Stimulated activated CD8-positive, alpha-beta memory T cell treated with anti-CD3 and anti-CD28 coated beads, Interleukin-2, amount 100 ng/mL, for 48 hours (primary cell): ENCODE results near the gene XYLT2.
A peak's percentile ranks its signal among the peaks of the same experiment; 100 is the strongest.

ENCODE experiments used
- DNase-seq, 2 donors: peaks; one replicate each; pipeline ENCODE4 v3.0.0-alpha.2; 2020; ENCODE audit warnings: low read depth in 2 of 2

XYLT2 gene

GRCh38 chr17:50348522-50349242, 2.8 kb downstream of the XYLT2 start:
- no peak for DNase-seq

DNA sequence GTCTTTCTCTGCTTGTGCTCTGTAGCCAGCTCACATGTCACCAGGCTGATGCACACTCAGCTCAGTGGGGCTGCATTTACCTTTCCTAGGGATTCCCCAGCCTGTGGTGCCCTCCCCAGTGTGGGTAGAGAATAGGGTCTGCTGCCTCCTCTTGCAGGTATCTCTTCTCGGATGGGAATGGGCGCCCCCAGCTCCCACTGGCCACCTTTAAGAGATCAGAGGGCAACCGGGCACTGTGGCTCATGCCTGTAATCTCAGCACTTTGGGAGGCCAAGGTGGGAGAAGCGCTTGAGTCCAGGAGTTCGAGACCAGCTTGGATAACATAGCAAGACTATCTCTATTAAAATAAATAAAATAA, 3.3 kb downstream of the XYLT2 start:
- no peak for DNase-seq

- no peak for DNase-seq
Measured at GRCh38 chr17:50350733-50351132, 4.8 kb downstream of the XYLT2 start.

GRCh38 chr17:50352072-50352692, 6.3 kb downstream of the XYLT2 start:
- DNase-seq, result no peak

- no peak for DNase-seq
Measured at GRCh38 chr17:50352693-50353599, 7.0 kb downstream of the XYLT2 start.

DNA sequence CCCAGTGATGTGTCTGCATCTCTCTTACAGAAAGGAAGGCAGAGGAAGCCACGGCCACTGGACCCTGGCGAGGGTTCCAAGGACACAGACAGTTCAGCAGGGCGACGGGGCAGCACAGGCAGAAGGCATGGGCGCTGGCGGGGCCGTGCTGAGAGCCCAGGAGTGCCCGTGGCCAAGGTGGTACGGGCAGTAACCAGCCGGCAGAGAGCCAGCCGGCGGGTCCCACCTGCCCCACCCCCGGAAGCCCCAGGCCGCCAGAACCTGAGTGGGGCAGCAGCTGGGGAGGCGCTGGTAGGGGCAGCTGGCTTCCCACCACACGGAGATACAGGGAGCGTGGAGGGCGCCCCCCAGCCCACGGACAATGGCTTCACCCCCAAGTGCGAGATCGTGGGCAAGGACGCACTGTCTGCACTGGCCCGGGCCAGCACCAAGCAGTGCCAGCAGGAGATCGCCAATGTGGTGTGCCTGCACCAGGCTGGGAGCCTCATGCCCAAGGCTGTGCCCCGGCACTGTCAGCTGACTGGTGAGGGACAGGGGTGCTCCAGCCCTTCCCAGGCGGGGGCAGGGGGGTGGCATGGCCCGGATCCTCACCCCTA, 7.8 kb downstream of the XYLT2 start:
- no peak for DNase-seq

- DNase-seq, result no peak
Measured at GRCh38 chr17:50354198-50354597, 8.3 kb downstream of the XYLT2 start.

DNA sequence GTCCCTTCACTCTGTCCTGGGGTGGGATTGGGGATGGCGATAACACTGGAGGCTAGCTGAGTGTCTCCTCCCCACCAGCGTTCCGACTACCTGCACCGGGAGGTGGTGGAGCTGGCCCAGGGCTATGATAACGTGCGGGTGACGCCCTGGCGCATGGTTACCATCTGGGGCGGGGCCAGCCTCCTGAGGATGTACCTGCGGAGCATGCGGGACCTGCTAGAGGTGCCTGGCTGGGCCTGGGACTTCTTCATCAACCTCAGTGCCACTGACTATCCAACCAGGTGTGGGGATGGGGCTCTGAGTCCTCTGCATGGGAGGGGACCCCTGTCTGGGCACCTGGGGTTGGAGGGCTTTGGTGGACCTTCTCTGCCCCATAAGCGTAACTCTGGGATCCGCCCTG, 8.8 kb downstream of the XYLT2 start:
- DNase-seq, result no peak

DNA sequence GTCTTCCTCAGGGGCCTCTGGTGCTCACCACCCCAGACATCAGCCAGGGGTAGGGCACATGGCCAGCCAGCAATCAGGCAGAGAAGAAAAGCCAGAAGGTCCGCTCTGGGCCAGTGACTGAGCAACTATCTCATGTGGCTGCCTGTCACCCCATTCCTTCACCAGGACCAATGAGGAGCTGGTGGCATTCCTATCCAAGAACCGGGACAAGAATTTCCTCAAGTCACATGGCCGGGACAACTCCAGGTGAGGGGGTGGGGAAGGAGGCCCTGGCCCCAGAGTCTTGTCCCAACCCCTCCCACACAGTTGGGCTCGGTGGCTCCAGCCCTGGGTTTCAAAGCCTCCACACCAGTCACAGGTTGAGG, 9.4 kb downstream of the XYLT2 start:
- DNase-seq, result no peak

DNA sequence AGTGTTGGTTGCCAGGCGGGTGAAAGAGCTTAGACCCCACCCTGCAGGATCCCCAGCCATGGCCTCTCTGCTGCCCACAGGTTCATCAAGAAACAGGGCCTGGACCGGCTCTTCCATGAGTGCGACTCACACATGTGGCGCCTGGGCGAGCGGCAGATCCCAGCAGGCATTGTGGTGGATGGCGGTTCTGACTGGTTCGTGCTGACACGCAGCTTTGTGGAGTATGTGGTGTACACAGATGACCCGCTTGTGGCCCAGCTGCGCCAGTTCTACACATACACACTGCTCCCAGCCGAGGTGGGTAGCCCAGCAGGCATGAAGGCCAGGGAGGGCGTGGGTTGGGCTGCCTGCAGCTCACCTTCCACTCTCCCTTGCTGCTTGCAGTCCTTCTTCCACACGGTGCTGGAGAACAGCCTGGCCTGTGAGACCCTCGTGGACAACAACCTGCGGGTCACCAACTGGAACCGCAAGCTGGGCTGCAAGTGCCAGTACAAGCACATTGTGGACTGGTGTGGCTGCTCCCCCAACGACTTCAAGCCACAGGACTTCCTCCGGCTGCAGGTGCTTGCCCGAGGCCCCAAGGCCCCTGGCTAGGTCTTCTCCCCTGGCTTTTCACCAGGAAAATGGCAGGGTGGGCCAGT, 9.9 kb downstream of the XYLT2 start:
- no peak for DNase-seq

- no peak for DNase-seq
Measured at GRCh38 chr17:50356418-50356817, 10.5 kb downstream of the XYLT2 start.

GRCh38 chr17:50356892-50357510, 11.1 kb downstream of the XYLT2 start:
- DNase-seq, result no peak

DNA sequence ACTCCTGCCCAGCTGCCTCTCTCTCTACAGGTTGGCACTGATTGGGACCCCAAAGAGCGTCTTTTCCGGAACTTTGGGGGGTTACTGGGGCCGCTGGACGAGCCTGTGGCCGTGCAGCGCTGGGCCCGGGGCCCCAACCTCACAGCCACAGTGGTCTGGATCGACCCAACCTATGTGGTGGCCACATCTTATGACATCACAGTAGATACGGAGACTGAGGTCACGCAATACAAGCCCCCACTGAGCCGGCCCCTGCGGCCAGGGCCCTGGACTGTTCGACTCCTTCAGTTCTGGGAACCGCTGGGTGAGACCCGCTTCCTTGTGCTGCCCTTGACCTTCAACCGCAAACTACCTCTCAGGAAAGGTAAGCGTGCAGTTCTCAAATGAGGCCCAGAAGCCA, 12.3 kb downstream of the XYLT2 start:
- DNase-seq, result no peak

DNA sequence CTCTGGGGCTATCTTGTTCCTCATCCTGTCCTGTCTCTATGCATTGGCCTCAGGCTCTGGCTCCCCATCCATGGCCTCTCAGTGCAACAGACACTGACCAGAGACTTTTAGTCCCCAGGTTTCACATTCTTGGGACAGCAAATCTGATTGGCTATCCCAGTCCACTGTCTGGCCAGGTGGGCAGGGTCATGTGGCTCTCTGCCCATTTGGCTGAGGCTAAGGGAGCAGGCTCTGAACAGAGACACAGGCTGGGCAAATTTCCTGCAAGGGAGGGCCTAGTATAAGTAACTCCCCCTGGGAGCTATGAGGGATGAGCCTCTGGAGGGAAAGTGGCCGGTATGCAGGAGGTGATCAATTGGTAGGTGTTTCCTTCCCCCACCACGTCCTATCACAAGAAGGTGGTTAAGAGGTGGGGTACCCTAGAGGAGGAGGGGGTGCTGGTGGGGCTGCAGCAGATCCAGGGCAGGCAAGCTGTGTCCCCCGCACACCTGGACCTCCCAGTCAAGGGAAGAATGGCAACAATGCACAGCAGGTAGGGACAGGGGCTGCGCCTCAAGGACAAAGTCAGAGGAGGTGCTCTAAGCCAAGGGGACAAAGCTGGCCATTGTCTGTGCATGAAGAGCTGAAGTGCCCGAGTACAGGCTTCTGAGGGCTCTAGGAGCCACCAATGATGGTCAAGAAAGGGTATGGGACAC, 13.2 kb downstream of the XYLT2 start:
- no peak for DNase-seq

- no peak for DNase-seq
Measured at GRCh38 chr17:50359998-50360461, 14.1 kb downstream of the XYLT2 start.

DNA sequence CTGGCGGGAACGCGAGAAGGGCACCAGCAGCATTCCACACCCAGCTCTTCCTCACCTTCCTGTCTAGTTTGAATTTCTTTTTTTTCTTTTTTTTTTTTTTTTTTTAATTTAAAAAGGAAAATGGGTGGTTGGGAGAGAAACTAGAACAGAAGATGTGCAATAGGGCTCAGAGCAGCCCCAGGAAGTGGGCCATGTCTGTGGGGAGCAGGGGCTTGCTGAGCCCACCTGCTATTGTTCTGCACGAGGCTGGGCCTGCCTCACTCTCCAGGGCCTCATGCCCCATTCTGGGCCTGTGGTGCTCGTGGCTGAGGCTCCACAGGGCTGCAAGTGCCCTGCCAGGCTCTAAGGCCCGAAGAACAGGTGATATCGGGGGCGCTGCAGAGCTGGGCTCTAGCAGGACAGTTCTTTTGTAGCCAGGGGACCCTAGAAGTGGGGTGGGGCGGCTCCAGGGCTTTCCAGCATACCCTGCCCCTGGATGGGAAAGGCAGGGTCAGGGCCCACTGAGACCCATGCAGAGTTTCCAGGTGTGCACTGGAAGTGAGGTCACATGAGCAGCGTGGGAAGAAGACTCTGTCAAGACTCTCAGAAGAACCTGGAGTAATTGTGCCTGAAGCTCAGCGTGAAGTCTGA, 14.7 kb downstream of the XYLT2 start:
- DNase-seq, result no peak

DNA sequence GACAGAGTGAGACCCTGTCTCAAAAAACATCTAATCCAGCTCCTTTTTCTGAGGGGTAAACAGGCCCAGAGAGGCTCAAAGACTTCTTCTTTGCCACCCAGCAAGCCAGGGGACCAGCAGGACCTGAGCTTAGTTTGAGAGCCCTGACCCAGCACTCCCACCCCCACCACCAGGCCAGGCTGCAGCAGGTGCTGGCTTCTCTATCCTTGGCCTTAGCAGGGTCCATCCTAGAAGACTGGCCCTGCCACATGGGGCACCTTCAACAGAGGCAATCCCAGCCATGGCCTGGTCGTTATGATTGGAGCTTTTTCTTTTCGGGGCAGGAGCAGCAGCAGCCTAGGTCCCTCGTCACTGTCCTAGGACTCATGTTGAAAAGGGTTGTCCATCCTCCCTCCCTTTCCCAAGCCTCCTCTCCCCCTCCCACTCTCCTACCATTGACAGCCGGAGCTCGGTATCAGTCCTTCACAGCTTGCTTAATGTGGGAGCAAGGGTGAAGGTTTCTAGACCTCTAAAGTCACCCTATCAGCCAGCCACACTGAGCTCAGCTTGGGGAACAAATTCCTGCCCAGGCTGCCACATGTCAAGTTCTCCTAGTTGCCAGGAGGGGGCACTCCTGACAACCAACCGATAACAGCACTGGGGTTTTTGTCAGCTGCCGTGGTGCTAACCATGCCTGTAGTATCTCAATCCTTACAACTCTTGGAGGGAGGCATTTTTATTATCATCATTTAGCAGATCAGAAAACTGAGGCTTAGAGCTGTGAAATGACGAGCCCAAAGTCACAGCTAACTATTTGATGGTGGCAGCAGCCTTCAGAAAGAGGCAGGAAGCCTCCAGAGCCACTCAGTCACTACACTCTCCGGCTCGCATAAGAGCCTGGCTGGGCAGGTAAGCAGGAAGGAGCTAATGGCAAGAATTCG, 15.9 kb downstream of the XYLT2 start:
- peak in 1 of 2 donors; percentile 24 for DNase-seq

DNA sequence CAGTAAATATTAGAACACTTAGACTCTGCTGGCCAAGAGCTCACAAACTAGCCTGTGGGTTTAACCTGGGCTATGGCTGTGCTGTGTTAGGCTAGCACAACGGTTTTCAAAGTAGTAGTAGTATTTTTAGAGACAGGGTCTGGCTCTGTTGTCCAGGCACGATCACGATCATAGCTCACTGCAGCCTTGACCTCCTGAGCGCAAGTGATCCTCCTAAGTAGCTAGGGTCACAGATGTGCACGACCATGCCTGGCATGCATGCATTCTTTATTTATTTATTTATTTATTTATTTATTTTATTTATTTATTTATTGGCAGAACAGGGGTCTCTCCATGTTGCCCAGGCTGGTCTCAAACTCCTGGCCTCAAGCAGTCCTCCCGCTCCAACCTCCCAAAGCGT, 16.7 kb downstream of the XYLT2 start:
- DNase-seq, result no peak
